Neural crest cell (in vitro differentiated cells): Measurements from ENCODE around the gene MMP19. TPM values are rescaled to one million over a fixed set of nuclear protein-coding genes. Genes with fewer than 3 reads are reported as not detected.
A peak's percentile ranks its signal among the peaks of the same experiment; 100 is the strongest.

ENCODE experiments used
- DNase-seq: peaks from one replicate; pipeline ENCODE4 v3.0.0; 2021; ENCODE audit warnings: low read depth, mixed read lengths, low spot score
- H3K27ac Mint-ChIP-seq: one replicate; pipeline ENCODE4 v1.8.0; 2021; ENCODE audit warnings: mild to moderate bottlenecking, mixed read lengths; ENCODE audit not compliant: unreplicated experiment
- H3K27me3 Mint-ChIP-seq: 2 replicates; pipeline ENCODE4 v1.8.0; 2021; ENCODE audit warnings: low read depth, mild to moderate bottlenecking, mixed read lengths
- H3K36me3 Mint-ChIP-seq: 2 replicates; pipeline ENCODE4 v1.8.0; 2021; ENCODE audit warnings: low read depth, mild to moderate bottlenecking, mixed read lengths
- H3K4me1 Mint-ChIP-seq: 2 replicates; pipeline ENCODE4 v1.8.0; 2021; ENCODE audit warnings: mixed read lengths
- H3K4me3 Mint-ChIP-seq: one replicate; pipeline ENCODE4 v1.8.0; 2021; ENCODE audit warnings: mild to moderate bottlenecking, mixed read lengths
- H3K9me3 Mint-ChIP-seq: 2 replicates; pipeline ENCODE4 v1.8.0; 2021; ENCODE audit warnings: mixed read lengths
- total RNA-seq: library from RNA; stranded (reverse); gene quantifications from 2 replicates; pipeline ENCODE4 v1.2.1, GENCODE V29; 2021
- TF ChIP-seq, protein P1 (sequence below): fragments of 200-600 bp; sonication (generic); conservative IDR thresholded peaks from 2 replicates; pipeline ENCODE4 v1.5.0; 2021; ENCODE audit warnings: antibody characterized with exemption, mild to moderate bottlenecking

Gene MMP19
- total RNA-seq, 1 donor from 2014 or later = not detected

DNA sequence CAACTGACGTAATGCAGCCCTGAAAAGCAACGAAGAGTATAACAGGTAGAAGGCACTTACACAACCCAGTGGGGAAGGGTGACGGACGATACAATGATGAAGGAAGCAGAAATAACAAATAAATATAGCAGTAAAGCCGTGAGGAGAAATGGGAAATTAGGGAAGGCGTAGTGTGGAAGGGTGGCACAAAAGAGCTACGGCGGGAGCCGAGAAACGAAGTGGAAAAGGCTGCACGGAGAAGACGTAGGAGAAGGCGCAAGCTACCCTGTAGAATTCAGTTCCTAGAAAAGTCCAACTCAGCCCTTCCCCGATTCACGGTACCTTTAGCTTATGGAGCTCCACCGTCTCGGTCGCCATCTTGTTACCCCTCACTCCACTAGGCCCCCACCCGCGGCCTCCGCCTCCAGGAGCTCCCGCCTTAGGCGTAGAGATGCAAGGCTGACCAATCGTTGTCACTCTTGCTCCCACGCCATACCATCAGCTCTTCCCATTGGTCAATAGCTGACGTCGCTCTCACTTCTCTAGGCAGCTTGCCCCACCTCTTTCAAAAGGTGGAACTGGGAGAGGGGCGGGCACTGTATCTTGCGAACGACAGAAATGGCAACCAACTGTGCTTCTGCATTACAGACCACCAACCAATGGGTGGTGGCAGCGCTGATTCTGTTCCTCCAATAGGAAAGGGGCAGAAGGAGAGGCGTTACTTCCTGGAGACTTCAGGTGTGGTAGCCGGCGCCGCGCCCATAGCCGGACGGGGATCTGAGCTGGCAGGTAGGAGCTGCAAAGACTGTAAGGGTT is 25.2 kb downstream of the MMP19 start, which contains the start of the genes ORMDL2 and SARNP:
ORMDL2 (plus strand) TSS at position 697 of the 795 bp plus-strand sequence. CDS start 959 bp downstream, outside the sequence.
SARNP (minus strand) TSS at position 380 of the 795 bp plus-strand sequence; CDS start at position 357, 23 bp downstream.
- Mint-ChIP-seq H3K4me3 (no peak within 1 kb of the TSS), H3K4me1 (peaks cover 23% of the 10 kb centered on the region), H3K27ac (no peak within 1 kb of the TSS), H3K27me3 (no peaks in the 10 kb centered on the region), H3K36me3 (peaks cover 7% of the 10 kb centered on the region), H3K9me3 (no peaks in the 10 kb centered on the region)
- peak; percentile 86 for DNase-seq
- TF ChIP-seq, protein P1, sequence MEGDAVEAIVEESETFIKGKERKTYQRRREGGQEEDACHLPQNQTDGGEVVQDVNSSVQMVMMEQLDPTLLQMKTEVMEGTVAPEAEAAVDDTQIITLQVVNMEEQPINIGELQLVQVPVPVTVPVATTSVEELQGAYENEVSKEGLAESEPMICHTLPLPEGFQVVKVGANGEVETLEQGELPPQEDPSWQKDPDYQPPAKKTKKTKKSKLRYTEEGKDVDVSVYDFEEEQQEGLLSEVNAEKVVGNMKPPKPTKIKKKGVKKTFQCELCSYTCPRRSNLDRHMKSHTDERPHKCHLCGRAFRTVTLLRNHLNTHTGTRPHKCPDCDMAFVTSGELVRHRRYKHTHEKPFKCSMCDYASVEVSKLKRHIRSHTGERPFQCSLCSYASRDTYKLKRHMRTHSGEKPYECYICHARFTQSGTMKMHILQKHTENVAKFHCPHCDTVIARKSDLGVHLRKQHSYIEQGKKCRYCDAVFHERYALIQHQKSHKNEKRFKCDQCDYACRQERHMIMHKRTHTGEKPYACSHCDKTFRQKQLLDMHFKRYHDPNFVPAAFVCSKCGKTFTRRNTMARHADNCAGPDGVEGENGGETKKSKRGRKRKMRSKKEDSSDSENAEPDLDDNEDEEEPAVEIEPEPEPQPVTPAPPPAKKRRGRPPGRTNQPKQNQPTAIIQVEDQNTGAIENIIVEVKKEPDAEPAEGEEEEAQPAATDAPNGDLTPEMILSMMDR = no peak

DNA sequence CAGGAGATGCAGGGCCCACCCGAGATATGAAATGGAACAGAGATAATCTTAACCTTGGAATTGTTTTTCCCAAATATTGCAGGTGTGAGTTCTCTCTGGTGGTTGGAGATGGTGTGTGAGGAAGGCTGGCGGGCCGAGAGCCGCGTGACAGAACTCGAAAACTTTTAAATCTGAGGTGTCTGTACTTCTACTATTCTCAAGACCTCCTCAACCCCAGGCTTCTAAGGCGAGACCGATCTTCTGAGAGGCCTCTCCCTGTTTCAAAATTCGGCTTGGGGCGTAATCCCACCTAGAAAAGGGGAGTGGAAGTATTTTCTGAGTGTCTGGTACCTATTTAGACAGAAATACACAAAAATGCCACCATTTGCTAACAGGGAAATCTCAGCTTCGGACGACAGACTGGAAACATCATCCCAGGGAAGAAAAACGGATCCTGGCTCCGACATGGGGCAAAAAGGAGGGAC is 25.8 kb downstream of the MMP19 start:
- Mint-ChIP-seq H3K9me3 (no peaks in the 10 kb centered on the region), H3K36me3 (peaks cover 3% of the 10 kb centered on the region), H3K27ac (no peak overlapping the region), H3K4me1 (peaks cover 25% of the 10 kb centered on the region), H3K27me3 (no peaks in the 10 kb centered on the region), H3K4me3 (no peak overlapping the region)
- TF ChIP-seq, protein P1 = no peak
- no peak for DNase-seq

DNA sequence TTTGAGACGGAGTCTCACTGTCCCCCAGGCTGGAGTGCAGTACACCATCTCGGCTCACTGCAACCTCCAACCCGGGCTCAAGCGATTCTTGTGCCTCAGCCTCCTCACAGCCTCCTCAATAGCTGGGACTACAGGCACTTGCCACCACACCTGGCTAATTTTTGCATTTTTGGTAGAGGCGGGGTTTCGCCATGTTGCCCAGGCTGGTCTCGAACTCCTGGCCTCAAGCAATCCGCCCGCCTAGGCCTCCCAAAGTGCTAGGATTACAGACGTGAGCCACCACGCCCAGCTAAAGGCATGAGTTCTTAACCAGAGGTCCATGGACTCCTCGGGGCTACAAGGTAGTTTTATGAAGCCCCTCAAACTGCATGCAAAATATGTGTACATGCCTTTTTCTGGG is 27.3 kb downstream of the MMP19 start:
- Mint-ChIP-seq H3K27ac (no peak overlapping the region), H3K36me3 (peaks cover 2% of the 10 kb centered on the region), H3K9me3 (no peaks in the 10 kb centered on the region), H3K27me3 (no peaks in the 10 kb centered on the region), H3K4me1 (peaks cover 30% of the 10 kb centered on the region), H3K4me3 (peak overlapping the region; percentile 82)
- TF ChIP-seq, protein P1 = no peak
- DNase-seq = no peak

DNA sequence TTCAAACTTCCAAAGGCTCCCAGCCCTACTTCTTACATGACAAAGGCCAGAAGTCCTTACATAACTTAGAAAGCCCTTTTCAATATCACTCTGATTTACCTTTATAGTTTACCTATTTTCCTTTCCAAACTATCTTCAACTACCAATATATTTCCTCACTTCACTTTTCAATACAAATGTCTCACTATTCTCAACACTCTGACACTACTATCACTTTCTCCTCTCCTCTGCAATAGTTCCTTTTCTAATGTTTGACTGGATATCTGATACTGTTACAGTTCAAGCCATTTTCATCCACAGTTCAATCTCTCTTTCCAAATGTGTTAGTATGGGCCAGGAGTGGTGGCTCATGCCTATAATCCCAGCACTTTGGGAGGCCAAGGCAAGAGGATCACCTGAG is 28.5 kb downstream of the MMP19 start:
- Mint-ChIP-seq H3K27me3 (no peaks in the 10 kb centered on the region), H3K4me1 (peaks cover 30% of the 10 kb centered on the region), H3K9me3 (no peaks in the 10 kb centered on the region), H3K36me3 (peaks cover 2% of the 10 kb centered on the region), H3K4me3 (peak overlapping the region; percentile 12), H3K27ac (no peak overlapping the region)
- TF ChIP-seq, protein P1 = no peak
- DNase-seq = no peak

DNA sequence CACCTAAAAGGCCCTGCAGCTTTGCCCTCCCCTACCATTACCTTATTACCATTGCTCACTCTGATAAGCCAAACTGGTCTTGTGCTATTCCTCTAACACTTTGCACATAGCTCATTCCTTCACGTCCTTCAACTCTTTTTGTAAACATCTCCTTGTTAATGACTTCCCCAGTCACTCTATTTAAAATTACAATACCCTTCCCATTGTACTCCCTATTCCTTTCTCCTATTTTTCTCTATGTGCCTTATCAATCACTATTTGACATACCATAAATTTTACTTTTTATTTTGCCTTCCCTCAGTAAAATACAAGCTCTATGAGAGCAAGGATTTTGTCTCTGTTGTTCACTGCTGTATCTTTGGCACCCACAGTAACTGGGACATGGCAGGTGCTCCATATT is 30.6 kb downstream of the MMP19 start:
- H3K27me3 Mint-ChIP-seq = no peaks in the 10 kb centered on the region
- no peak for DNase-seq

More for the DNA sequence above, 30.6 kb downstream of the MMP19 start:
- no peak overlapping the region for H3K4me3 Mint-ChIP-seq
- H3K36me3 Mint-ChIP-seq = peaks cover 2% of the 10 kb centered on the region
- no peak overlapping the region for H3K27ac Mint-ChIP-seq
- H3K9me3 Mint-ChIP-seq = no peaks in the 10 kb centered on the region
- H3K4me1 Mint-ChIP-seq = peaks cover 22% of the 10 kb centered on the region
- TF ChIP-seq, protein P1 = no peak
